GM18858 (cell line): Measurements from ENCODE around the gene APBB2.
"Not testable (repeated sequence)": the region's sequence is repeated elsewhere in the genome, so short reads cannot be mapped to it uniquely, and the experiment has no call there.

Experiments used
- ATAC-seq: cut with Tn5 transposase; IDR thresholded peaks from one replicate; pipeline ENCODE4 v1.9.1; 2021; ENCODE audit not compliant: unreplicated experiment

Gene APBB2

DNA sequence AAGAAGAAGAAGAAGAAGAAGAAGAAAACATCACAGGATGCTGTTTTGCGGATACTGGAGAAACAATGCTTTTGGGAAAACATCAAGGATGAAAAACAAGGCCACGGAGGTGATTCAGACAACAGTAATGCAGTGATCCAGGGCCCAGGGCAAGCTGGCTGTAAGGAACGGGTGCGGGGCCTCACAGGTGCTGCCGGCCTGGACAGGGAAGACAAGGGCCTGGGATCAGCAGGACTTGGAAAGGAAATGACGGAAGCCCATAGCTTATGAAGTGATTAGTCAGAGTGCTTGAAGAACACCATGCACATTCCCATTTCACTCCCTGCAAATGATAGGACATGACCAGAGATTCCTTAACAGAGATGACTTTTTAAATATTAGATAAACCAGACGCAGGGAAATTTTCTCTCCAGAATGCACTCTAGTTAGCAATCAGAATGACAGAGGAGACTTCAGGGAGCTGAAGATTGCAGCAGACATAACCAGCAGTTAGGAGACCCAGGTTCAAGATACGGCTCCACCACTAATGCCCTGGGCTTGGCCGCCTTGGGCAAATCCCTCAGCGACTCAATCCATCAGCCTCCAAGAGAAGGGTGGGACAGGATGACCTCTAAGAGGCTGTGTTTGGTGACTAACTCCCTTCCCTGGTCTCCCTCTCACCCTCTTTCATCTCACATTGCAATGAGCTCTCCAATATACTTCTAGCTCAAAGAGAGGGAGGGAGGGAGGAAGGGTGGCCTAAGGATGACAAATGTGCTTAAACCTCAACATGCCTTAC is 54.1 kb downstream of the APBB2 start:
- ATAC-seq: no peak

DNA sequence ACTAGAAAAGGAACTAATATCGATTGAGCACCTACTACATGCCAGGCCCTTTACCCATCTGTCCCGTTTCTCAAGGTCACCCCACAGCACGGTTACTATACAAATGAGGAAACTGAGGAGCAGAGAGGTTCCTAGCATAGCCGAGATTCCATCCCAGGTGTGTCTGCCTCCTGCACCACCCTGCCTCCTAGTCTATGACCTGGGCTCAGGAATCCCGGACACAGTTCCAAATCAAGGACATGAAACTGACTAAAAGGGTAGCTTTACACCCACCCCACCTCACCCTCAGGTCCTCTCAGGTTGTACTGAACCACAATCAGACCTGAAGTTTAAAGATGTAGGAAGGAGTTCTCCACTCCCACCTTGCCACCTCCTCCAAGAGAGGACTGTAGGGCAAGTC is 55.6 kb downstream of the APBB2 start:
- no peak for ATAC-seq

DNA sequence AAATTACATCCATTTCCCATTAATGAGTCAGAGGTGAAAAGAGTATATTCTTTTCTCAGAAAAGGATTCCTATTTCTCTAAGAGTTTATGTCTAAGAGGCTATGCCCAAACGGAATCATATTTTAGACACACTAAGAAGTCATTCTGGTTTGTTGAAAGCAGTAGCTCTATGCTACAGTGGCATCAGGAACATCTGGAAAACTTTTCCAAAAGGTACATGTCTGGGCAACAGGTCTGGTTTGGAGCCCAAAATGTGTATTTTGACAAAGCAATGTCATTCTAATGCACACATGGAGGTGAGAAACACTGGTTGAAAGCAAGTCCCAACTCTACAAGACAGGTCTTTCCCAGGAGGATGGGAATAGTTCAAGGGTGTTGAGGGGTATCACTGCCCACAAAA is 56.1 kb downstream of the APBB2 start:
- ATAC-seq: no peak

DNA sequence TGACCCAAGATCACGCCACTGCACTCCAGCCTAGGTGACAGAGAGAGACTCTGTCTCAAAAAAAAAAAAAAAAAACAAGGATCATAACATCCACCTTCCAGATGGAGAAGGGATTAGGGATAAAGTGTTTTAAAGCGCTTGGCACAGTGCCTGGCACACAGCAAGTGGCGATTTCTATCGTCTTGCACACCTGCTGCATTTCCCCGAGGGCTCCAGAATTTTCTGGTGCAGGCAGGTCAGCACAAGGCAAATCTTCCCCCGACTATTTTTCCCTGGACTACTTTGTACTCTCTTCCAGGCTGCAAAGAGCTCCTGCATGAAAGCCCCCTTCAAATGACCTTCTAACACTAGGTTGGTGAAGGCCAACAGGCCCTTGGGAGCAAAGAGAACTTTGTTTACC is 57.3 kb downstream of the APBB2 start:
- ATAC-seq: no peak

DNA sequence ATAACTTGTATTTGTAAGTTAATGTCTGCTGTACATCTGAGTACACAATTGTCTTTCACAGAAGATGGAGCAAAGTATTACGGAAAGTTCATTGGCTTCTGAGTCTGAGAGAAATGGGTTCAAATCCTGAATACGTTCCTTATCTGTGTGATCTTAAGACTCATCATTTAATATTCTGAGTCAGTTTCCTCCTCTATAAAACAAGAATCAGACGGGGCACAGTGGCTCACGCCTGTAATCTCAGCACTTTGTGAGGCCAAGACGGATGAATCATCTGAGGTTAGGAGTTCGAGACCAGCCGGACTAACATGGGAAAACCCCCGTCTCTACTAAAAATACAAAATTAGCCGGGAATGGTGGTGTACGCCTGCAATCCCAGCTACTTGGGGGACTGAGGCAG is 57.8 kb downstream of the APBB2 start:
- ATAC-seq: no peak

DNA sequence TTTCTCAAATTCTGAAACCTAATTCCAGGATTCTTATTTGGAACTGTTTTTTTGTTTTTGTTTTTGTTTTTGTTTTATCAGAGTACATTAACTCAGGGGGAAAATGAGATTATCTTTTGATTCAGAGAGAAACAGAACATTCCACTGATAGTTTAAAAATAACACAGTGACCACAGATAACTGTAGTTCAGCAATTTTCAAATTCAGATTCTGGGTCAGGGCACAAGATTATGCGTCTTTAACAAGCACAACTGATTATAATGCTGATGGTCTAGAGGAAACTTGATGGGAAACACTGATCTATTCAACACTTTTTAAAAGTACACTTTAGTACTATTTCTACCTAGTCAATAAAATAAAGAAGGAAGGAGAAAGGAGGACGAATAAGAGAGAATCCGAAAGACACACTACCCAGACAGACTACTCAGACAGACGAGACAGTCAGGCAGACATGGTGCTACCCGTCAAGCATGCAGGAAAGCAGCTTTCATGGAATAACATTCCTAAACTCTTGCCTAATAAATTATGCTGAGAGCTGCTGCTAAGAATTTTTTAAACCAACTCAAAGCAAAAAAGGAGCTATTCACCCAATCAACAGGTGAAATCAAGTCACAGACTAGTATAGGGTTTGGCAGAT is 59.0 kb downstream of the APBB2 start:
- no peak for ATAC-seq

DNA sequence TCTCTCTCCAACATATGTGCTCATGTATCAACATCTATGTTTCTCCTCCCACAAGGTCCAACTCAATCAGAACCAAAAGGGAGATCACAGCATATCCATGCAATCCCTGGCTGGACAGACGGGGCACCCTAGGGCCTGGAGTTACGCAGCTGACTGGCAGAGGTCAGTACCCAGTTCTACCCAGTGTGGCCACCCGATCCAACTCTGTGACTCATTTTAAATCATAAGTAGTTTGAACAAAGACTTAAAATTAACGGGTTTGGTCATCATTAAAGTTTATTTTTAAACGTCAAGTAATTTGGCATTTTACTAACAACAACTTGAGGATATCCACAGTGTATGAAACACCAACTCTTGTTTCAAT is 59.5 kb downstream of the APBB2 start:
- ATAC-seq: no peak

DNA sequence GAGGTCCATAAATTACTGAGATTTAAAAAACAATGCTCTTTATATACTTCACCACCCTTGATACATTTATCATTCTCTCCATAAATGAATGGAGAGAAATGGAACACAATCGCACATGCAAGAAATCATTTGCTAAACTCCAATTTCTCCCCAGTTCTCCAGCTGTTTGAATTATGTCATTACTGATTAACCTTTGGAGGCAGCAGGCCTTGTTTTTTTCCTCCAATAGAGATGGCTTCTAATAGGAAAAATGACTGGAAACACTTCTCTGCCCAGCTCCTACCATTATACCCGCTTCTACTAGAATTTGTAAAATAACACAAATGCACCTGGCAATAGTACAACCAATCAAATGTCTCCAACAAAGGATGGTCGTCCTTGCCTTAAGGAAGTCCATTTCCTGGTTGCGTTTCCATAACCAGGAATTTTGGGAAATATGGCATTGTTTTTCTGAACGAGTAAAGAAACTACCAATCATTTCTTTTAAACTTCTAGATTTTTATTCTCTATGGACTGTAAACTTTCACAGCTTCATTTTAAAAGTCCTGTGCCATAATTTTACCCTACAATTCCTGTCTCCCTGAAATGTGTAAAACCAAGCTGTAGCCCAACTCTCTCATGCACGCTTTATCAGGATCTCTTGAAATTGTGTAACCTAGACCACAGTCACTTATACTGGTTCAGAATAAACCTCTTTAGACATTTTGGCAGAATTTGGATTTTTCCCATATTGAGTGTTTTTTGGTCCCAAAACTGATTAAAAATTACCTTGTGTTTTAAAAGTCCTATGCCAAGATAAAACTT is 60.1 kb downstream of the APBB2 start:
- no peak for ATAC-seq

DNA sequence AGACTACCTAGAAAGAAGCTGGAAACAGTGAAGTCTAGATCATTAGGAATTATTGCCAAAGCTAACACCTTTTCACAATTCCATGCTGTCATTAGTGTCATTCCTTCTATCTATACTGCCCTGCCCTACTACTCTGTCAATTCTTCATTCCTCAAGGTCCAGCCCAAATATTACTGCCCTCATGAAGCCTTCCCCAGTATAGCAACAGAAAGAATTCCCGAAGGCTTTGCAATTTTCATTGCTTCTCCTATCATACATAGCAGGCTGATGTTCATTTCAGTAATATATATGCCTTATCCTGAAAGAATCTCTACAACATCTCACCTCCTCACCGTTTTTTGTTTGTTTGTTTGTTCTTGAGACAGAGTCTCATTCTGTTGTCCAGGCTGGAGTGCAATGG is 63.9 kb downstream of the APBB2 start:
- ATAC-seq: no peak

DNA sequence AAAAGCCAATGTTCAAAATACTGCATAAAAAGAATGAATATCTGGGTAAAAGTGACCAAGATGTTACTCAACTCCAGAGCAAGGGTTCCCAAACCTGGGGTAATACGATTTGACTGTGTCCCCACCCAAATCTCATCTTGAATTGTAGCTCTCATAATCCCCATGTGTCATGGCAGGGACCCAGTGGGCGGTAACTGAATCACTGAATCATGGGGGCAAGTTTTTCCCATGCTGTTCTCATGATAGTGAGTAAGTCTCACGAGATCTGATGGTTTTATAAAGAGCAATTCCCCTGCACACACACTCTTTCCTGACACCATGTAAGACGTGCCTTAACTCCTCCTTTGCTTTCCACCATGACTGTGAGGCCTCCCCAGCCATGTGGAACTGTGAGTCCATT is 64.8 kb downstream of the APBB2 start:
- not testable (repeated sequence) for ATAC-seq

DNA sequence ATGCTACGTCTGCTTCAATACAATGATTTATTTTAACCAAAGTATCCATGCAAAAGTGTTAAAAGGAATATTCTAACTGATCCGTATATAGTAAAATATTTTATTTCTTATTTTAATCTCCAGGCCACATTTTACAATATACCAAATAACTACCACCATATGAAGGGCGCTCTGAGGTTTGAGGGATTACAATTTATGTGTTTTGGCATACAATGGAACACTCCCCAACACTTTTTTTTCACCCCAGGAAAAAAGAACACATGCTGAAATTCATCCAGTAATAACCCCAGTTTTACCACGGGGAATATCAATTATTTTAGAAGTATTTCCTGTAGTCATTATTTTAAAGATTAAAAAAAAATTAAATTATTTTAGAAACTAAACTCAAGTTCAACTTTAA is 65.4 kb downstream of the APBB2 start:
- ATAC-seq: no peak

DNA sequence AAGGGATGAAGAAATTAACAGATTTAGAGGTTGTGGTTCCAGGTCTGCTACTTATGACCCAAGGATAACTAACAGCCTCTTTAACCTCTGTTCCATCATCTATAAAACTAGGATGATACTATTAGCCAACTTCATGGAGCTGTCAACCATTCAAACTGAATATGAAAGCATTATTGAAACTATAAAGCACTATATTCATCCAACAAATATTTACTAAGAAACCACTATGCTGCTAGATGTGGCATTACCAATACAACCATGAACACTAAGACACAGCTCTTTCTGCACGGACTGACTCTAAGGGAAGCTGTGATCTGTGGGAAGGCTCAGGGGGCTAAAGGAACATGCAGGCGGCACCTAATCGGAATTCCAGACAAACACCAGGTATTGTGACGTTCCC is 66.0 kb downstream of the APBB2 start:
- ATAC-seq: no peak

DNA sequence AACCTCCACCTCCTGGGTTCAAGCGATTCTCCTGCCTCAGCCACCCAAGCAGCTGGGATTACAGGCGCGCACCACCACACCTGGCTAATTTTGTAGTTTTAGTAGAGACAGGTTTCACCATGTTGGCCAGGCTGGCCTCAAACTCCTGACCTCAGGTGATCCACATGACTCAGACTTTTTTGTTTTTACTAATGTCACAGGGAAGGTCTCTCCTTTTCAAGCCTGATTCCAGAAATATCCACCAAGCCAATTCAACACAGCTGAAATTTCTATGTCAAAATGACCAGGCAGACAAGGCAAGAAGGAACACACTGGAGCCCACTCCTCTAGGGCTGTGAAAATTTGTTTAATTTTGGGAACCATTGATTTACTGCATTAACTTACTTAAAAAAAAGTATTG is 66.8 kb downstream of the APBB2 start:
- ATAC-seq: not testable (repeated sequence)

DNA sequence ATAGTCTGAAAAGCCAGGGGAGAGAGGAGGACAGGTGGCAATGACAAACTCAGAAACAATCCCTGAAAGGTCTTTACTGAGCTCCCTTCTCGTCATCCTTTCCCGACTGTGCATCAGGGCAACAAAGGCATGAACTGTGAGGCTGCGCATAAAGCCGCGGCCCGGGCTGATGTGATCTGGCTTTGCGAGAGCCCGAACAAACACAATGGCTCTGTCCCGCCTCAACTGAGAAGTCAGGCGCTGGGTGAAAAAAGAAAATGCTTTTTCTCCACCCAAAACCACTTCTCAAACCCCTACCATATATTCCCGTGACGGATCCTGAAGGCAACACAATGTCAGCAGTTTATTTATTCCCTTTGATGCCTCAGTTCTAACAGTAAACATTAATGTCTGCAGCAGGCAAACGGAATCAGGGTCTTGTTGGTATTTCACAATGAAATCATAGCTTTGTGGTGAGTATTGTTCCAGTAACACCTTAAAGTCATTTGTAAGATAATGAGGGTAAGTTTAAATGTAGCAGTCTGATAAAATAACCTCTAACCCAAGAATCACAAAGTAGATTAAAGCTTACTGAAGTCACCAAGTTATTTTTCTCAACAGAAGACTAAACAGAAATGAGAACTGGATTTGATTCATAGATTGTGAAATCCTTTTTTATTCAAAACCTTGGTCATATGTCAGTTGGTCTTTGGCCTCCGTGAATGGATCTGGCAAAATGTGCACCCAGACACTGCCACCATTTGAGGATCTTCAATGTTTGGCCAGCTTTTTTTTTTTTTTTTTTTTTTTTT is 67.4 kb downstream of the APBB2 start:
- no peak for ATAC-seq

DNA sequence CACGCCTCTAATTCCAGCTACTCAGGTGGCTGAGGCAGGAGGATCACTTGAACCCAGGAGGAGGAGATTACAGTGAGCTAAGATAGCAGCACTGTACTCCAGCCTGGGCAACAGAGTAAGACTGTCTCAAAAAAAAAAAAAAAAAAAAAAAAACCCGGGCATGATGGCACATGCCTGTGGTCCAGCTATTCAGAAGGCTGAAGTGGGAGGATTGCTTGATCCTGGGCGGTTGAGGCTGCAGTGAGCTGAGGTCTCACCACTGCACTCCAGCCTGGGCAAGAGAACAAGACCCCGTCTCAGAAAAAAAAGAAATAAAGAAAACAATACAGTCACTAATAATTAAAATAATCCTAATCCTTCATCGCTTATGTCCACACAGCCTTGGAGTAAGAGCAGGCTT is 68.1 kb downstream of the APBB2 start:
- no peak for ATAC-seq

DNA sequence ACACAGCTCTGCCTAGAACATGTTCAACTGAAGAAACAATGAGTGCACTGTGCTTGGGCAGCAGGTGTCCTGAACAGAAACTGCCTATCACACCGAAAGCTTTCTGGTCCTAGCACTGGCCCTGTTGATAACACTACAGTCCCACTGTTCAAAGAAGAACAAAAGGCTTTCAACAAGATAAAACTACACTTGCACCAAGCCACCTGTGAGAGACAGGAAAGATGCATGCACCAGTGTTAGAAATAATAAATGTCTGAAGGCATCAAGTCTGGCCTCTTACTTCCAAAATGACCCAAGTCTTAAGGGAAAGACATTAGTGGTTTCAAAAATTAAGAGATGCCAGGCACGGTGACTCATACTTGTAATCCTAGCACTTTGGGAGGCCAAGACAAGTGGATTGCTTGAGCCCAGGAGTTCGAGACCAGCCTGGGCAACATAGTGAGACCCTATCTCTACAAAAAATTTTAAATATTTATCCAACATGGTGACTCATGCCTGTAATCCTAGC is 68.7 kb downstream of the APBB2 start:
- ATAC-seq: no peak

DNA sequence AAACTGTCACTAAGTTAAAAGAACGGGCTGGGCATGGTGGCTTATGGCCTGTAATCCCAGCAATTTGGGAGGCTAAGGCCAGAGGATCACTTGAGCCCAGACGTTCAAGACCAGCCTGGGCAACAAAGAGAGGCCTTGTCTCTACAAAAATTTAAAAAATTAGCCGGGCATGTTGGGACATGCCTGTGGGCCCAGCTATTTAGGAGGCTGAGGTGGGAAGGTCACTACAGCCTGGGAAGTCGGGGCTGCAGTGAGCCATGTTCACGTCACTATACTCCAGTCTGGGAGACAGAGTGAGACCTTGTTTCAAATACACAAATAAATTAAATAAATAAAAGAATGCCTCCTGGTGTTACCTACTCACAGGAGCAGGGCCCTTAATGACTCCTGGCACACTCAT is 69.5 kb downstream of the APBB2 start:
- ATAC-seq: no peak

DNA sequence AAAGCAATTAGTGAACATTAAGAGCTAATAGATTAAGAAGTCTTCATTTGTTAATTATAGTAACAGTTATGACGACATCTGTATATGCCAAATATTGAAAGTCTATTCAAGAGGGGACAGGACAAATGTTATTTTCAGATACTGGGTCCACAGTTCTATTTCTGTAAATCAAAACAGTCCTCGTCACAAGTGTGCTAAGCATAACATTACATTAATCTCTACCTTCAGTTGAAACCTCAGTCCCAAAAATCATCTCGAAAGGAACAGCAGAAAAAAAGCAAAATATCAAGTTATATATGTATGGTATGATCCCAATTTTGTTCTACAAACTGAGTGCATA is 70.3 kb downstream of the APBB2 start:
- no peak for ATAC-seq

DNA sequence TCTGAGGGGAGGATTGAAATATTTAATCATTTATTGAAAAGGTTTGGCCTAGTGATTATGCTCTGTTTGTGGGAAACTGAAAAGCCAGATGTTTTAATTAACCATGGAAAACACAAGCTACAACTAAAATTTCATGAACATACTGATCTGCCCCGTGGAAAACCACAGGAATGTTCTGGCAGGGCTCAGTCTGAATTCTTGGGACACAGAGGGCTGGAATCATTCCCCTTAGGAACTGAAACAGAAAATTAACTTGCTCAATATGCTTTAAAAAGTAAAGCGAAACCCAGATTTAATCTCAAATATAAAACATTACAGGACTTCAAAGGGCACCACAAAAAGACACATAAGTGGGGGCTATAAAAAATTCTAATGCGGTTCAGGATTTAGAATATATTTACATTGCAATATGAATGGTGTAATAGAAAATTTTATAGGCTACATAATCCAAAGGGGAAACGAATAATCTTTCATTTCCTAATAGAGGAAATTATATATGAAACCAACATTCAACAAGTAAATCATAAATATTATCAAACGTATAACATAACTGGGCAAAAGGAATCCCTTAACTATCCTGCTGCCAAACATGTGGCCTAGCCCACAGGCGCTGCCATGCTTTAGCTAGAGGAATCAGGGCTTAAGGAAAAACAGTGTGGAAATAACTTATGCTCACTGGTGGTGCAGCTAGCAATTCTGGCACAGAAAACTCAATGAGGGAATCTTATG is 70.9 kb downstream of the APBB2 start:
- ATAC-seq: no peak
